ENCODE data around the gene AGAP1.

AGAP1 gene

GRCh38 chr2:236159778-236160170 lies 665.9 kb downstream of the AGAP1 start:
- DNase-seq (ENCODE audit: low read depth, low spot score), result no peak

- DNase-seq (ENCODE audit: low read depth, low spot score), result no peak
Observed at GRCh38 chr2:236160366-236161081, 666.7 kb downstream of the AGAP1 start.

- no peak for DNase-seq (ENCODE audit: low read depth, low spot score)
Observed at GRCh38 chr2:236161082-236161462, 667.2 kb downstream of the AGAP1 start.

GRCh38 chr2:236161531-236161930 lies 667.7 kb downstream of the AGAP1 start:
- no peak for DNase-seq (ENCODE audit: low read depth, low spot score)

GRCh38 chr2:236162031-236162845 lies 668.4 kb downstream of the AGAP1 start:
- no peak for DNase-seq (ENCODE audit: low read depth, low spot score)

GRCh38 chr2:236162882-236163470 lies 669.1 kb downstream of the AGAP1 start:
- DNase-seq (ENCODE audit: low read depth, low spot score), result no peak

- no peak for DNase-seq (ENCODE audit: low read depth, low spot score)
Observed at GRCh38 chr2:236163471-236164200, 669.8 kb downstream of the AGAP1 start.

- DNase-seq (ENCODE audit: low read depth, low spot score), result no peak
Observed at GRCh38 chr2:236164201-236164924, 670.5 kb downstream of the AGAP1 start.

GRCh38 chr2:236164925-236165841 lies 671.3 kb downstream of the AGAP1 start:
- no peak for DNase-seq (ENCODE audit: low read depth, low spot score)

- no peak for DNase-seq (ENCODE audit: low read depth, low spot score)
Observed at GRCh38 chr2:236165842-236166795, 672.3 kb downstream of the AGAP1 start.

- no peak for DNase-seq (ENCODE audit: low read depth, low spot score)
Observed at GRCh38 chr2:236166796-236167296, 673.0 kb downstream of the AGAP1 start.

- DNase-seq (ENCODE audit: low read depth, low spot score), result no peak
Observed at GRCh38 chr2:236167297-236168109, 673.7 kb downstream of the AGAP1 start.

GRCh38 chr2:236168110-236169080 lies 674.6 kb downstream of the AGAP1 start, which contains the start of gene GBX2:
TSS of gene GBX2 (minus strand) at chr2:236168386. CDS start at chr2:236167971, 415 bp downstream.
- no peak for DNase-seq (ENCODE audit: low read depth, low spot score)

GRCh38 chr2:236169151-236169721 lies 675.4 kb downstream of the AGAP1 start:
- DNase-seq (ENCODE audit: low read depth, low spot score), result no peak

- DNase-seq (ENCODE audit: low read depth, low spot score), result no peak
Observed at GRCh38 chr2:236169741-236170589, 676.1 kb downstream of the AGAP1 start.
